GM19025 (cell line): Measurements from ENCODE around the gene PHF24.
"Not testable (repeated sequence)": the region's sequence is repeated elsewhere in the genome, so short reads cannot be mapped to it uniquely, and the experiment has no call there.

Experiments used
- ATAC-seq: cut with Tn5 transposase; IDR thresholded peaks from one replicate; pipeline ENCODE4 v1.9.1; 2021; ENCODE audit warnings: mild to moderate bottlenecking, low read depth, moderate library complexity; ENCODE audit not compliant: unreplicated experiment

Gene PHF24

GRCh38 chr9:34996181-34996904, 38.3 kb downstream of the PHF24 start:
- no peak for ATAC-seq

GRCh38 chr9:34996905-34997279, 38.8 kb downstream of the PHF24 start:
- no peak for ATAC-seq

- no peak for ATAC-seq
Measured at GRCh38 chr9:34997379-34997781, 39.3 kb downstream of the PHF24 start.

GRCh38 chr9:34998266-34998665, 40.2 kb downstream of the PHF24 start:
- no peak for ATAC-seq

- ATAC-seq: no peak
Measured at GRCh38 chr9:34999576-34999975, 41.5 kb downstream of the PHF24 start.

- ATAC-seq: no peak
Measured at GRCh38 chr9:35000535-35001284, 42.6 kb downstream of the PHF24 start.

GRCh38 chr9:35001285-35001677, 43.2 kb downstream of the PHF24 start:
- no peak for ATAC-seq

GRCh38 chr9:35001803-35002502, 43.9 kb downstream of the PHF24 start:
- ATAC-seq: no peak

GRCh38 chr9:35002623-35003022, 44.5 kb downstream of the PHF24 start:
- no peak for ATAC-seq

- ATAC-seq: not testable (repeated sequence)
Measured at GRCh38 chr9:35004299-35004698, 46.2 kb downstream of the PHF24 start.

- ATAC-seq: no peak
Measured at GRCh38 chr9:35010351-35010958, 52.4 kb downstream of the PHF24 start.

- no peak for ATAC-seq
Measured at GRCh38 chr9:35014517-35014916, 56.4 kb downstream of the PHF24 start.

- ATAC-seq: not testable (repeated sequence)
Measured at GRCh38 chr9:35023443-35023842, 65.4 kb downstream of the PHF24 start.

- ATAC-seq: no peak
Measured at GRCh38 chr9:35026671-35027070, 68.6 kb downstream of the PHF24 start.

GRCh38 chr9:35027374-35027773, 69.3 kb downstream of the PHF24 start:
- ATAC-seq: no peak

GRCh38 chr9:35027860-35028259, 69.8 kb downstream of the PHF24 start:
- no peak for ATAC-seq

- no peak for ATAC-seq
Measured at GRCh38 chr9:35028341-35028740, 70.3 kb downstream of the PHF24 start.

GRCh38 chr9:35029241-35029640, 71.2 kb downstream of the PHF24 start:
- no peak for ATAC-seq

GRCh38 chr9:35029852-35030251, 71.8 kb downstream of the PHF24 start:
- no peak for ATAC-seq
